ENCODE results near the gene CTSG.
"Not testable (repeated sequence)": the region's sequence is repeated elsewhere in the genome, so short reads cannot be mapped to it uniquely, and the experiment has no call there.

The CTSG gene

GRCh38 chr14:24605435-24606190, 29.6 kb upstream of the CTSG start:
- no peak for TF ChIP-seq EZH2phosphoT487 (IDR thresholded peaks at IDR 0.05; ENCODE audit: low read depth)
- TF ChIP-seq, protein P1, sequence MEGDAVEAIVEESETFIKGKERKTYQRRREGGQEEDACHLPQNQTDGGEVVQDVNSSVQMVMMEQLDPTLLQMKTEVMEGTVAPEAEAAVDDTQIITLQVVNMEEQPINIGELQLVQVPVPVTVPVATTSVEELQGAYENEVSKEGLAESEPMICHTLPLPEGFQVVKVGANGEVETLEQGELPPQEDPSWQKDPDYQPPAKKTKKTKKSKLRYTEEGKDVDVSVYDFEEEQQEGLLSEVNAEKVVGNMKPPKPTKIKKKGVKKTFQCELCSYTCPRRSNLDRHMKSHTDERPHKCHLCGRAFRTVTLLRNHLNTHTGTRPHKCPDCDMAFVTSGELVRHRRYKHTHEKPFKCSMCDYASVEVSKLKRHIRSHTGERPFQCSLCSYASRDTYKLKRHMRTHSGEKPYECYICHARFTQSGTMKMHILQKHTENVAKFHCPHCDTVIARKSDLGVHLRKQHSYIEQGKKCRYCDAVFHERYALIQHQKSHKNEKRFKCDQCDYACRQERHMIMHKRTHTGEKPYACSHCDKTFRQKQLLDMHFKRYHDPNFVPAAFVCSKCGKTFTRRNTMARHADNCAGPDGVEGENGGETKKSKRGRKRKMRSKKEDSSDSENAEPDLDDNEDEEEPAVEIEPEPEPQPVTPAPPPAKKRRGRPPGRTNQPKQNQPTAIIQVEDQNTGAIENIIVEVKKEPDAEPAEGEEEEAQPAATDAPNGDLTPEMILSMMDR (IDR thresholded peaks at IDR 0.05; ENCODE audit: low read depth, low read length) = peak; percentile 88
- H3K27me3 ChIP-seq (ENCODE audit: low read depth, low read length) = 0 out of 2 replicates have a peak, but pooled peaks cover 3% of the 10 kb centered on the region
- H3K9ac ChIP-seq (ENCODE audit: low read length) = no peak overlapping the region
- peaks cover 9% of the 10 kb centered on the region; the same call in 1 of the 2 replicates for H3K4me1 ChIP-seq (ENCODE audit: low read length)
- H3K27ac ChIP-seq (ENCODE audit: low read length) = no peak overlapping the region
- H2AFZ ChIP-seq (ENCODE audit: low read depth, low read length) = no peak overlapping the region; the same call in 1 of the 2 replicates
- no peaks in the 10 kb centered on the region for H3K9me3 ChIP-seq (ENCODE audit: insufficient read depth, low read length)
- no peaks in the 10 kb centered on the region for H4K20me1 ChIP-seq (ENCODE audit: insufficient read depth, low read length)
- no peaks in the 10 kb centered on the region for H3K36me3 ChIP-seq (replicated peaks; ENCODE audit: low read depth, low read length)
- no peak overlapping the region for H3K4me2 ChIP-seq (ENCODE audit: low read length)
- no peak overlapping the region for H3K4me3 ChIP-seq (ENCODE audit: low read length)
- no peaks in the 10 kb centered on the region for H3K79me2 ChIP-seq (ENCODE audit: low read length)

DNA sequence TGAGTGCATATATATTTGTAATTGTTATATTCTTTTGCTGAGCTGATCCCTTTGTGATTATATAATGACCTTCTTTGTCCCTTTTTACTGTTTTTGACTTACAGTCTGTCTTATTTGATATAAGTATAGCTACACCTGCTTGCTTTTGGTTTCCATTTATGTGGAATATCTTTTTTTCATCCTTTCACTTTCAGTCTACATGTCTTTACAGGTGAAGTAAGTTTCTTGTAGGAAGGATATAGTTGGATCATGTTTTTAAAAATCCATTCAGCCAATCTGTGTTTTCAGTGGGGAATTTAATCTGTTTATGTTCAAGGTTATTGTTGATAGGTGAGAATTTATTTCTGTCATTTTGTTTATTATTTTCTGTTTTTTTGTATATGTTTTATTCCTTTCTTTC, 21.4 kb upstream of the CTSG start:
- no peaks in the 10 kb centered on the region for H3K4me1 ChIP-seq (ENCODE audit: low read length)
- H2AFZ ChIP-seq (ENCODE audit: low read depth, low read length) = no peak overlapping the region
- H3K9ac ChIP-seq (ENCODE audit: low read length) = no peak overlapping the region
- H3K27me3 ChIP-seq (ENCODE audit: low read depth, low read length) = no peaks in the 10 kb centered on the region
- no peaks in the 10 kb centered on the region for H3K79me2 ChIP-seq (ENCODE audit: low read length)
- H4K20me1 ChIP-seq (ENCODE audit: insufficient read depth, low read length) = no peaks in the 10 kb centered on the region
- no peak for TF ChIP-seq EZH2phosphoT487 (IDR thresholded peaks at IDR 0.05; ENCODE audit: low read depth)
- TF ChIP-seq, protein P1 (IDR thresholded peaks at IDR 0.05; ENCODE audit: low read depth, low read length) = no peak
- H3K27ac ChIP-seq (ENCODE audit: low read length) = no peak overlapping the region
- H3K9me3 ChIP-seq (ENCODE audit: insufficient read depth, low read length) = no peaks in the 10 kb centered on the region
- no peak overlapping the region for H3K4me3 ChIP-seq (ENCODE audit: low read length)
- H3K4me2 ChIP-seq (ENCODE audit: low read length) = no peak overlapping the region
- H3K36me3 ChIP-seq (replicated peaks; ENCODE audit: low read depth, low read length) = no peaks in the 10 kb centered on the region

DNA sequence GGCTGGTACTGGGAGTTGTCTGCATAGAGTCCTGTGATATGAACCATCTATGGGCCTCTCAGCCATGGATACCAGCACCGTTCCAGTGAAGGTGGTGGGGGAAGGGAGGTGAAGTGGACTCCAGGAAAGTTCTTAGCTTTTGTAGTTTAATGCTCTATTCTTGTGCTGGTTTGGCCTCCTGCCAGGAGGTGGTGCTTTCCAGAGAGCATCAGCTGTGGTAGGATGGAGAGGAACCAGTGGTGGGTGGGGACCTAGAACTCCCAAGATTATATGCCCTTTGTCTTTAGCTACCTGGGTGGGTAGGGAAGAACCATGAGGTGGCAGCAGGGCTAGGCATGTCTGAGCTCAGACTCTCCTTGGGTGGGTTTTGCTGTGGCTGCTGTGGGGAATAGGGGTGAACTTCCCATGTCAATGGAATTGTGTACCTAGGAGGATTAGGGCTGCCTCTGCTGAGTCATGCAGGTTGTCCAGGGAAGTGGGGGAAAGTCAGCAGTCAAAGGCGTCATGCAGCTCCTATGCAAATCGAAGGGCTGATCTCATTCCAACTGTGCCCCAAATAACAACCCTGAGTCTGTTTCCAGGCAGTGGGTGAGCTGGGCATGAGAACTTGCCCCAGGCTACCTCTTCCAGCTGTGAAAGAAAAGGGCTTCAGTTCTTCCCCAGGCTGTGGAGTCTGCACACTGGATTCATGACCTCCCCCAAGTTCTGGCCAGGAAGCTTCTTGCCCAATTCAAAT, 19.2 kb upstream of the CTSG start:
- no peak for TF ChIP-seq EZH2phosphoT487 (IDR thresholded peaks at IDR 0.05; ENCODE audit: low read depth)
- TF ChIP-seq, protein P1 (IDR thresholded peaks at IDR 0.05; ENCODE audit: low read depth, low read length) = no peak
- H3K36me3 ChIP-seq (replicated peaks; ENCODE audit: low read depth, low read length) = no peaks in the 10 kb centered on the region
- no peak overlapping the region for H3K4me3 ChIP-seq (ENCODE audit: low read length)
- H3K4me2 ChIP-seq (ENCODE audit: low read length) = no peak overlapping the region
- no peak overlapping the region for H2AFZ ChIP-seq (ENCODE audit: low read depth, low read length)
- H3K79me2 ChIP-seq (ENCODE audit: low read length) = no peaks in the 10 kb centered on the region
- H3K9ac ChIP-seq (ENCODE audit: low read length) = no peak overlapping the region
- no peaks in the 10 kb centered on the region for H4K20me1 ChIP-seq (ENCODE audit: insufficient read depth, low read length)
- H3K4me1 ChIP-seq (ENCODE audit: low read length) = no peaks in the 10 kb centered on the region
- H3K9me3 ChIP-seq (ENCODE audit: insufficient read depth, low read length) = no peaks in the 10 kb centered on the region
- no peak overlapping the region for H3K27ac ChIP-seq (ENCODE audit: low read length)
- H3K27me3 ChIP-seq (ENCODE audit: low read depth, low read length) = no peaks in the 10 kb centered on the region

DNA sequence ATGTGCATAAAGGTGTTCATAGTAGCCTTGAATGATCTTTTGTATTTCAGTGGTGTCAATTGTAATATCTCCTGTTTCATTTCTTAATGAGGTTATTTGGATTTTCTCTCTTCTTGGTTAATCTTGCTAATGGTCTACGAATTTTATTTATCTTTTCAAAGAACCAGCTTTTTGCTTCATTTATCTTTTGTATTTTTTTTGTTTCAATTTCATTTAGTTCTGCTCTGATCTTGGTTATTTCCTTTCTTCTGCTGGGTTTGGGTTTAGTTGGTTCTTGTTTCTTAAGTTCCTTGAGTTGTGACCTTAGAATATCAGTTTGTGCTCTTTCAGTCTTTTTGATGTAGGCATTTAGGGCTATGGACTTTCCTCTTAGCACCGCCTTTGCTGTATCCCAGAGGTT, 15.0 kb upstream of the CTSG start:
- not testable (repeated sequence) for H3K9me3 ChIP-seq (ENCODE audit: insufficient read depth, low read length); H3K36me3 ChIP-seq (replicated peaks; ENCODE audit: low read depth, low read length); H3K4me2 ChIP-seq (ENCODE audit: low read length); H3K9ac ChIP-seq (ENCODE audit: low read length); H3K27ac ChIP-seq (ENCODE audit: low read length); H2AFZ ChIP-seq (ENCODE audit: low read depth, low read length); H3K79me2 ChIP-seq (ENCODE audit: low read length); H4K20me1 ChIP-seq (ENCODE audit: insufficient read depth, low read length); H3K4me1 ChIP-seq (ENCODE audit: low read length); H3K27me3 ChIP-seq (ENCODE audit: low read depth, low read length); H3K4me3 ChIP-seq (ENCODE audit: low read length)

DNA sequence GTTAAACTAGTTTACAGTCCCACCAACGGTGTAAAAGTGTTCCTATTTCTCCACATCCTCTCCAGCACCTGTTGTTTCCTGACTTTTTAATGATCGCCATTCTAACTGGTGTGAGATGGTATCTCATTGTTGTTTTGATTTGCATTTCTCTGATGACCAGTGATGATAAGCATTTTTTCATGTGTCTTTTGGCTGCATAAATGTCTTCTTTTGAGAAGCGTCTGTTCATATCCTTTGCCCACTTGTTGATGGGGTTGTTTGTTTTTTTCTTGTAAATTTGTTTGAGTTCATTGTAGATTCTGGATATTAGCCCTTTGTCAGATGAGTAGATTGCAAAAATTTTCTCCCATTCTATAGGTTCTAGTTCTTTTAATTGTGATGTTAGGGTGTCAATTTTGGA, 8.4 kb upstream of the CTSG start:
- H3K9ac ChIP-seq (ENCODE audit: low read length); H3K27ac ChIP-seq (ENCODE audit: low read length); H3K4me2 ChIP-seq (ENCODE audit: low read length); H3K4me1 ChIP-seq (ENCODE audit: low read length); H4K20me1 ChIP-seq (ENCODE audit: insufficient read depth, low read length); H3K4me3 ChIP-seq (ENCODE audit: low read length); H2AFZ ChIP-seq (ENCODE audit: low read depth, low read length); H3K36me3 ChIP-seq (replicated peaks; ENCODE audit: low read depth, low read length); H3K27me3 ChIP-seq (ENCODE audit: low read depth, low read length); H3K9me3 ChIP-seq (ENCODE audit: insufficient read depth, low read length); H3K79me2 ChIP-seq (ENCODE audit: low read length): not testable (repeated sequence)

Measured in OCI-LY3 (cell line).